NCI-H2196 treated with DMSO at 0.1 percent for 48 hours (cell line): ENCODE data around the gene TMBIM4.
A peak's percentile ranks its signal among the peaks of the same experiment; 100 is the strongest.
"Not testable (repeated sequence)": the region's sequence is repeated elsewhere in the genome, so short reads cannot be mapped to it uniquely, and the experiment has no call there.

ENCODE experiments used
- DNase-seq: peaks from one replicate; lab custom pipeline; 2025; ENCODE audit not compliant: unreplicated experiment; lab: John Stamatoyannopoulos, UW

The TMBIM4 gene

DNA sequence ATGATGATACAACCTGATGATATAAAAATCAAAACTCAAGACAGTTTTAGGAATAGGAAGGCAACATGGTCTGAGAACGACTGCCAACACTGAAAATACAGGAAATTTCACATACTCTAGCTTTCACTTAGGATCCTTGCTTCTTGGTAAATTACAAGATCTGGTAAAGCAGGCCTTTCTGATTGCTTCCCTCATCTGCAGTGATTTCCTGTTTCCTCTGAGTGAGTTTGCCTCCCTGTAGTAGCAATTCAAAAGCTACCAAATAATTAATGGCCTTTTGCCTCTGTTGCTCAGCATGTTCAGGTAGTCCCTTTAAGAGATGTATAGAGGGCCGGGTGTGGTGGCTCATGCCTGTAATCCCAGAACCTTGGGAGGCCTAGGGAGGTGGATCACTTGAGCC, 17.2 kb upstream of the TMBIM4 start:
- DNase-seq: no peak

DNA sequence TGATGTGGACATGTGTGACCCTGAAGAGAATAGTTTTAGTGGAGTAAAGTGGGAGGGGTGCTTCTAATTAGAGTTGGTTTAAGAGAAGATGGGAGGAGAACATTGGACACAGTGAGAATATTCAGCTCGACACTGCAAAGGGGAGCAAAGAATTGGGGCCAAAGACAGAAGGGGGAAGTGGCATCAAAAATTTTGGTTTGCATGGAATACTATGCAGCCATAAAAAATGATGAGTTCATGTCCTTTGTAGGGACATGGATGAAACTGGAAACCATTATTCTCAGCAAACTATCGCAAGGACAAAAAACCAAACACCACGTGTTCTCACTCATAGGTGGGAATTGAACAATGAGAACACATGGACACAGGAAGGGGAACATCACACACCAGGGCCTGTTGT, 15.0 kb upstream of the TMBIM4 start:
- DNase-seq: not testable (repeated sequence)

DNA sequence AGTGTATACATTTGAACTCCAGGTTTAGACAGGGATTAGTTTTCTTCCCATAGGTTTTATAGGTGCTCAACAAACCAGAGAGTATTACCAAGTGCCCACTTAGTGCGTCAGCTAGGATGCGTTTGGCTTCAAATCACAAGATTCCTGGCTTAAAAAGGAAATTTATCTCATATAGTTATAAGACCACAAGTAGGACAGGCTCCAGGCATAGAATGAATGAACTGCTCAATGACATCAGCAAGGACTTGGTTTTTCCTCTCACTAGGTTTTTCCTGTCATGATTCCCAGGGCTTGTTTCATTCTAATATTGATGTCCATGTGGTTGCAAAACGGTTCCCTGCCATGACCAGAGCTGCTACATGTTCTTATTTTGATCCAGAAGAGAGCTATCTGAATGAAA, 13.2 kb upstream of the TMBIM4 start:
- DNase-seq: no peak

DNA sequence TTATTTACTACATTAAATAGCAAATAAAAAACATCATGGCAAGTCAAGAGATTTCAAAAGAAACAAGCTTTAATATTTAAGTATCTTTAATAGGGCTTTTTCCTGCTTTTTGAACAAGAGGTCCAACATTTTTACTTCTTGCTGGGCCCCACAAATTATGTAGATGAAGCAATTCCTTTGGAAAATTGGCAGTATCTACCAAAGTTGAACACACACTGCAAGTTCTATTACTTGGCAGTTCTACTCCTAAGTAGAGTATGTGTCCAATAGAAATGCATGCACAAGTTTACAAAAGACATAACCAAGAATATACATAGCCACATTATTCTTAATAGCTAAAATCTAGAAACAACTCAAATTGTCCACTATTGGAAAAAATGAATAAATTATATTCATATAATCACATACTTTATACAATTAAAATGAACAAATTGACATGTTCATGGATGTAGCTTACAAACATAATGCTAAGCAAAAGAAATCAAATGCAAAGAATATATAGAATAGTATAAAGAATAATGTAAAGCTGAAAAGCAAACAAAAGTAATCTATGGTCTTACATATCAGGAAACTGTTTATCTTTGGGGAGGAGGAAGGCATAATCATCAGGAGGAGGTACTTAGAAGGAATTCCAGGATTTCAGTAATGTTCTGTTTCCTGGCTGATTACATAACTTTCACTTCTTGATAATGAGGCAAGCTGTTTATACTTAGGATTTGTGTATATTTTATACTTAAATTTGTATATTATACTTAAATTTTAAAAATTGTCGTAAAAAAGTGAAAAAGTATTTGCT, 6.5 kb upstream of the TMBIM4 start:
- no peak for DNase-seq

DNA sequence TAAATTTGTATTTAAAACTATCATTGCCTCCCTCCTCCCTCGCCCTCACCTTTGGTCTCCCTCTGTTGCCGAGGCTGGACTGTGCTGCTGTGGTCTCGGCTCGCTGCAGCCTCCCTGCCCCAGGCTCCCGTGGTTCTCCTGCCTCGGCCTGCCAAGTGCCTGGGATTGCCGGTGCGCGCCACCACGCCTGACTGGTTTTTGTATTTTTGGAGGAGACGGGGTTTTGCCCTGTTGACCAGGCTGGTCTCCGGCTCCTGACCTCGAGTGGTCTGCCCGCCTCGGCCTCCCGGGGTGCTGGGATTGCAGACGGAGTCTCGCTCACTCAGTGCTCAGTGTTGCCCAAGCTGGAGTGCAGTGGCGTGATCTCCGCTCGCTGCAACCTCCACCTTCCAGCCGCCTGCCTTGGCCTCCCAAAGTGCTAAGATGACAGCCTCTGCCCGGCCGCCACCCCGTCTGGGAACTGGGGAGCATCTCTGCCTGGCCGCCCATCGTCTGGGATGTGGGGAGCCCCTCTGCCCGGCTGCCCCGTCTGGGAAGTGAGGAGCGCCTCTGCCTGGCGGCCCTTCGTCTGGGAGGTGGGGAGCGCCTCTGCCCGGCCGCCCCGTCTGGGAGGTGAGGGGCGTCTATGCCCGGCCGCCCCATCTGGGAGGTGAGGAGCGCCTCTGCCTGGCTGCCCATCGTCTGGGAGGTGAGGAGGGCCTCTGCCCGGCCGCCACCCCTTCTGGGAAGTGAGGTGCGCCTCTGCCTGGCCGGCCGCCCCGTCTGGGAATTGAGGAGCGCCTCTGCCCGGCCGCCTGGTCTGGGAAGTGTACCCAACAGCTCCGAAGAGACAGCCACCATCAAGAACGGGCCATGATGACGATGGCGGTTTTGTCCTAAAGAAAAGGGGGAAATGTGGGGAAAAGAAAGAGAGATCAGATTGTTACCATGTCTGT, 4.9 kb upstream of the TMBIM4 start:
- DNase-seq: not testable (repeated sequence)

DNA sequence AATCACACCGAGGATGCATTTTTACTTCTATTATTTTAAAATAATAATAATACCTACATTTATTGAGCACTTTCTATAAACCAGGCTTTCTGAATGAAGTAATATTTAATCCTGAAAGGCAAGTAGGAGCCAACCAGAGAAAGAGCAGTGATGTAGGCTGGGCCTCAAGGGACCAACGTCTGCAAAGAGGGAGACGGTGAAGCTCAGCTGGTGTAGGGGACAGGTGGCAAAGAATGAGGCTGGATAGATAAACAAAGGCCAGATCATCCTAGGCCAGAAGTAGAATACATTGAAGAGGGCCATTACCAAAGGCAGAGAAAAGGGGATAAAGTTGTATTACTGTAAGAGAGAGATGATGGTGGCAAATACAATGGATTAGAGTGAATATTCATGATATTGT, 810 bp upstream of the TMBIM4 start:
- no peak for DNase-seq

DNA sequence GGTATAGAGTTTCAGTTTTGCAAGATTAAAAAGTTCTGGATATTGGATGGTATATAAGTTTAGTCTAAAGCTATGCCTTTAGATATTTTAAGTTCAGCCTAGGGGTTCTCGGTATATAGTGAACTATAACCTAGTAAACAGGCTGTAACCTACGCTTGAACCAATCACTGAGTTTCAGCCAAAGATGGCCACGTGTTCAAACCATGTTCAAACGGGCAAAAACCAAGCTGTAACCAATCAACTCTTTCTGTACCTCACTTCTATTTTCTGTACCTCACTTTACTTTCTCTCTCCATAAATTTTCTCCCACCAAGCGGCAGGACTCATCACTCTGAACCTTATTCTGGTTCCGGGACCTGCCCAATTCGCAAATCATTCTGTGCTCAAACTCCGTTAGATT, 1.4 kb downstream of the TMBIM4 start:
- DNase-seq: no peak

DNA sequence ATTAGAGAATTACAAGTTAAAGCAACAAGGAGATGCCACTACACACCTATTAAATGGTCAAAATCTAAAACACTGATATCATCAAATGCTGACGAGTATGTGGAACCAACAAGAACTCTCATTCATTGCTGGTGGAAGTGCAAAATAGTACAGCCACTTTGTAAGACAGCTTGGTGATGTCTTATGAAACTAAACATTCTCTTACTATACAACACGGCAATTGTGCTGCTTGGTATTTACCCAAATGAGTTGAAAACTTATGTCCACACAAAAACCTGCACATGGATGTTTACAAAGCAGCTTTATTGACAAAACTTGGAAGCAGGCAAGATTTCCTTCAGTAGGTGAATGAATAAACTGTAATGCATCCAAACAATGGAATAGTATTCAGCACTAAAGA, 3.2 kb downstream of the TMBIM4 start:
- DNase-seq: no peak

DNA sequence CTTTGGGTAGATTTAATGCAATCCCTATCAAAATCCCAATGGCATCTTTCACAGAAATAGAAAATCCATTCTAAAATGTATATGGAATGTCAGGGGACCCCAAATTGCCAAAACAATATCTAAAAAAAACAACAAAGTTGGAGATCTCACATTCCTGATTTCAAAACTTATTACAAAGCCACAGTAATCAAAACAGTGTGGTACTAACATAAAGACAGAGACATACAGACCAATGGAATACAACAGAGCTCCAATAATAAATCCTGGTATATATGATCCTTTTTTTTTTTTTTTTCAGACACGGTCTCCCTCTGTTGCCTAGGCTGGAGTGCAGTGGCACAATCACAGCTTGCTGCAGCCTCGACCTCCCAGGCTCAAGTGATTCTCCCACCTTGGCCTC, 4.7 kb downstream of the TMBIM4 start:
- DNase-seq: no peak

DNA sequence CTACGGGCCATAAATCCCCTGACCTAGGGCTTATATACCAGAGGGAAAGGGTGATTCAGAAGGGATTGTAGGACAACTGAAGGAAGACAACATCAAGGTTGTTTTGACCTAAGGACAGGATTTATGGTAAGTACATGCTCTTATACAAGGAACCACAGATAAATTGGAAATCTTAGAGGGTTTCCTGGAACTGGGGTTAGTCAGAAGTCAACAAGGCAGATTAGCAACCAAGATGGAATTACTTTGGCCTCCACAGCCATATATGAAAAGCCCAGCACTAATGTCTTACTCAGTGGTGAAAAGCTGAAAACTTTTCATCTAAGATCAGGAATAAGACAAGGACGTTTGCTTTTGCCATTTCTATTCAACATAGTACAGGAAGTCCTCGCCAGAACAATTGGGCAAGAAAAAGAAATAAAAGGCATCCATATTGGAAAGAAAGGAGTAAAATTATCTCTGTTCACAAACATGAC, 5.4 kb downstream of the TMBIM4 start:
- no peak for DNase-seq

DNA sequence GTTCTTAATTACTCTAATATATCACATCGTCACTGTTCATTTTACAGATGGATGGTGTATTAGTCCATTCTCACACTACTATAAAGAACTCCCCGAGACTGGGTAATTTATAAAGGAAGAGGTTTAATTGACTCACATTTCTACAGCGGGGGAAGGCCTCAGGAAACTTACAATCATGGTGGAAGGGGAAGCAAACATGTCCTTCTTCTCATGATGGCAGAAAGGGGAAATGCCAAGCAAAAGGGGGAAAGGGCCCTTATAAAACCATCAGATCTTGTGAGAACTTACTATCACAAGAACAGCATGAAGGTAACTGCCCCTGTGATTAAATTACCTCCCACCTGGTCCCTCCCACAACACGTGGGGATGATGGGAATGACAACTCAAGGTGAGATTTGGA, 6.5 kb downstream of the TMBIM4 start:
- no peak for DNase-seq

DNA sequence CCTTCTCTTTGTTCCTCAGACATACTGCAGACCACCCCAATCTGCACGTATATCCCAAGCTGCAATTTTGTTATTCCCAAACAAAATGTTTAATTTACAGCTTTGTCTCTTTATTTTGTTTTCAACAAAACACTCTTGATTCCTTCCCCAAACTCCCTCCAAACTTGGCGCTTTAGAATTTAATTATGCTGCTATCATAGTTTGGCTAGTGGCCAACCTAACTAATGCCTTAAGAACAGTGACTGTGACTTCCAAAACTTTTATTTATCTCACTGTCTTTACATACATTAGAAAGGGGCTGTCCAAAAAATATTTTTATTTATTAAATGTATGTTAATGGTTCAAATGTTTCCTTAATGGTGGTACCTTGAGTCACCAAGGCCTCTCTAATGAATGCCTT, 7.1 kb downstream of the TMBIM4 start:
- DNase-seq: no peak

DNA sequence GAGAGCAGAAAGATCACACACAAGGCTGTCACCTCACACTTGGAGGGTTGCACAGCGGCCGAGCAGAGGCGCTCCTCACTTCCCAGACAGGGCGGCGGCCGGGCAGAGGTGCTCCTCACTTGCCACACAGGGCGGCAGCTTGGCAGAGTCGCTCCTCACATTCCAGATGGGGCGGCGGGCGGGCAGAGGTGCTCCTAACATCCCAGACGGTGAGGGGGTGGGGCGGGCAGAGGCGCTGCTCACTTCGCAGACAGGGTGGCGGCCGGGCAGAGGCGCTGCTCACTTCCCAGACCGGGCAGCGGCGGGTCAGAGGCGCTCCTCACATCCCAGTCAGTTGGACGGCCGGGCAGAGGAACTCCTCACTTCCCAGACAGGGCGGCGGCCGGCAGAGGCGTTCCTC, 9.1 kb downstream of the TMBIM4 start:
- no peak for DNase-seq

DNA sequence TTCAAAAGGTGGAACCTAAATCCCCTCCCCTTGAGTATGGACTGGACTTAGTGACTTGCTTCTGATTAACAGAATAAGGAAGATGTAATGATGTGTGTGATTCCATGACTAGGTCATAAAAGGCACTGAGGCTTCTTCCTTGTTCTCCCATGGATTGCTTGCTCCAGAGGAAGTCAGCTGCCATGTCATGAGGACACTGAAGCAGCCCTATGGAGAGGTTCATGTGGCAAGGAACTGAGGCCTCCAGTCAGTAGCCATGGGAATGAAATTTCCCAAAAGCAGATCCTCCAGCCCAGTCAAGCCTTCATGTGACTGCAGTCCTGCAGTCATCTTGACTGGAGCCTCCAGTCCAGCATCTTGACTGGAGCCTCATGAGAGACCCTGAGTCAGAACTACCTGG, 10.7 kb downstream of the TMBIM4 start:
- no peak for DNase-seq

DNA sequence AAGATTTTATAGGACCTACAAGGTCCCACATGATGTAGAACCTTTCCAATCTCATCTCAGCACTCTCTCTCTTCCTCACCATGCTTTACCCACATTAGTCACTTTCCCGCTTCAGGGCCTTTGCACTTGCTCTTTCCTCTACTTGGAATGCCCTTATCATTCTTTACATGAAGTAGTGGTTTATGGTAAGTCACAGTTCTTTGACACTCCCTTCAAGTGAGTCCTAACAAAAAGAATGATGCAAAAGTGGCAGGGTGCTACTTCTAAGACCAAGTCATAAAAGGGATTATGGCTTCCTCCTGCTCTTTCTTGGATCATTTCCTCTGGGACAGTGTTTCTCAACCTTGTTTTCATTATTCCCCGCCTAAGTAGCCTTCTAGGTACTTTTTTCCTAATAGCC, 13.1 kb downstream of the TMBIM4 start:
- DNase-seq: no peak

DNA sequence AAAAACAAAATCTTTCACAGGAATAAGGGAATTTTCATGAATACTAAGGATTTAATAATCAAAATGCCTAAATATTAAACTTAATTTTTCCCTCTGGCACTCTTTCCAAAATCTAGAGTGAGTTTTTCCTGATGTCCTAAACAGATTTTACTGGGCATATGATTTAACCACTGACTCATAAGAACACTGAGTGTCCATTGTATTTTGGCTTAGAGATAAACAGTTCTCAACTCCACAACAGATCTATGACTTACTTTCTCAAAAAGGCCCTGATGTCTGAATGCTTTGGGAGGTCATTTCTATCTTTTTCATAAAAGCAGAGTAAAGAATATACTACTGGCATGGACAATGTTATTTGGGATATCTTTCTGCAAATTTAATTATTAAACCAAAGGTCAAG, 15.0 kb downstream of the TMBIM4 start:
- DNase-seq: no peak

DNA sequence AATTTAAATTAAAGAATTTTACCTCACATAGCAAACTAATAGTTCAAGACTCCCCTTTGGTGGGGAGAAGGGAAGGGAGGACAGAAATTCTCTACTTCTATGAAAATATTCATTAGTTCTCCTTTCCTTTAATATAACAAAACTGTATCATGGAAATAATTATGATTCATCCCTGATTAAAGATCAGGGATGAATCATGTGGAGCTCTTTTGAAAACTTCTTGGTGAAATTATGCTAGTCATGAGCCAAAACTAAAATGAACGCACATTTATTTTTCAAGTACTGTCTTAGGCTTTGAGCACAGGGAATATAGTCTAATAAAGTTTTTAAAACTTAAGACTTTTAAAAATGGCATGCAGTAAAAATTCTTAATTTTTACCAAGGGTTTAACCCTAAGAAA, 17.1 kb downstream of the TMBIM4 start:
- no peak for DNase-seq

DNA sequence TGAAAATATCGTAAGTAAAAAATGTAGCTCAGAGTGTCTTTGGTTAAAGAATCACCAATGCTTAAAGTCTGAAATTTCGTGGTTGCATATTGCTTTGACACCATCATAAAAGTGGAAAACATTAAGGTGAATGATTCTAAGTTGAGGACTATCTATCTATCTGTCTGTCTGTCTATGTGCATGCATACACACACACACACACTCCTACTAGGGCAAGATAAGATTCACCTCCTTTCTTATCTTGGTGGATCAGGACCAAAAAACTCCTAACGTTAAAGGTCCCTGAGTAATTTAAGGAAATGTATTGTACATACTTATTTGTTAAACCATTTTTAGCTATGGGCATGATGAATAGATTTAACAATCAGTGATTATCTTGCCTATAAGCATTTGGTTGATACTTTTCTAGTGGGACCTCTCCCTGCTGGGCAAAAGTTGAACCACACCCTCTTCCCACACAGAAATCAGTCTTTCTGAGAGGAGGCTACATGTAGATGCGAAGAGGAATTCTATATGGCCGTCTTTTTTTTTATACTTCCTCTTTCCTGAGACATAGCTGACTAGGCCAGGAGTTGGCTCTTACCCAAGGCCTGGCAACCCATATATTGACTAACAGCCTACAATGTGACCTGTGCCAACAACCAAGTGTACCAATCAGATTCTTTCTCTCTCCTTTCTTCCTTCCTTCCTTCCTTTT, 19.9 kb downstream of the TMBIM4 start:
- no peak for DNase-seq

DNA sequence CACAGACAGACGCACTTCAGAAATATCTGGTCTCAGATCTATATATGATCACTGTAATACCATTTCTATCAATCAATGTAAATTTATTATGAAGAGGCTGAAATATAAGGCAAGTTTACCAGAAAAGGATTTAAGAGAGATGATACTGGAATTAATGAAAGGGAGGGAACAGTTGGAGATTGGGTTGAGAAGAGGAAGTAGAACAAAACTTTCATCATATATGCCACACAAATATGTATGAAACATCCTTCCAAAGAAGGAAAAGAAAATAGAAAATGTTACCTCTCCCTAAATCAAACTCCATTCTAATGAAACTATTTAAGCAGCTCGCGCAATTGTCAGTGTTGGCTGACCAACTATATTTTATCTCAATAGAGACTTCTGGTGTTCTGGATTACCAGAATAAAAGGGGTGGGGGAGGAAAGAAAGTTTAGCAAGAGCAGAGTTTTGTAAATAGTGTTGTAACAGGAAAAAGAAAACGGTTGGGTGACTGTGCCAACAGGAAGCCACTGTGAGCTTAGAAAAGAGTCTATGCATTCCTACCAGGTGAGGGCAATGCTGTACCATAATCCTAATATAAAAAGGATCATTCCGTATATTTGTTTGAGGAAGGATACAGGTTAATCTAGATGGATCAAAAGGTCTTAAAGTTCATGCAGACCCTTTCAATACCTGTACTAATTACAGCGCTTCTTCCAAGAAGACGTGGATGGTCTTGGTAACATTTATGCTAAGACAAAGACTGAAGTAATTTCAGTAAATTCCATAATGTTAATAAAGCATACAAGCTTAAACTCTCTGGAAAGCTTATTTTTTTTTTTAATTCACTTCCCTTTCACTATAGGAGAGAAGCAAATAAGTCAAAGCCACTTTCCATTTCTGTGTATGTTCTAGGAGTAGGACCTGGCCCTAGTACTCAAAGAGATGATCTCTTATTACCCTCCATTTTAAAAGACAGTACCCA, 24.7 kb downstream of the TMBIM4 start:
- peak; percentile 27 for DNase-seq

DNA sequence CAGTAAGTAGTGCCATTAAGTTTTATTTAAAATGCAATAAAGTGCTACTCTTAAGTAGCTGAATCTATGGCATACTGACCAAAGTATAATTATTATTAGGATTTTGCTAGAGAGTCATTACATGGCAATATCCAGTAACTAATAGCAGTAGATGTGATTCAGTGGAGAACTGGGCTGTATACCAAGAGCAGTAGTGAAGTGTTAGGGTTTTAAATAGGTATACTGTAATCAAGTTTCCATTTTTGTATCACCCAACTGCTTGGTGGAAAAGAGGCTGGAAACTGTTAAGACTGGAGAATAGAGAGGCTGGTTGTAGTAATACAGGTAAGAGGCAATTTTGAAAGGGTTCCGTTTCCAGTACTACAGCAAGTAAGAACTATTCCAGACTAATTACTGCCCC, 25.9 kb downstream of the TMBIM4 start:
- no peak for DNase-seq
